PC-3 (cell line): Measurements from ENCODE around the gene GALNT2. TPM values are rescaled to one million over a fixed set of nuclear protein-coding genes. Genes with fewer than 3 reads are reported as not detected.

ENCODE experiments used
- ATAC-seq: fragments of 200-7000 bp; cut with Tn5 transposase; 2 replicates; pipeline ENCODE4 v1.9.1; 2020; ENCODE audit warnings: mild to moderate bottlenecking, moderate library complexity
- BruUV-seq: library from RNA; stranded (reverse); fragments of 400-500 nt; replicated peaks from 2 replicates; lab custom pipeline; 2021; lab: Mats Ljungman, UMichigan
- CTCF ChIA-PET: fragments of 300-600 bp; sonication (Branson Sonifier 250); formaldehyde crosslinking; loops from one replicate; lab custom pipeline; 2022; ENCODE audit warnings: antibody characterized with exemption; lab: Charles Lee
- POLR2A ChIA-PET: fragments of 300-600 bp; sonication (Branson Sonifier 250); formaldehyde crosslinking; loops from one replicate; lab custom pipeline; 2022; ENCODE audit warnings: antibody characterized with exemption; ENCODE audit not compliant: unreplicated experiment; lab: Charles Lee
- DNase-seq: peaks from one replicate; pipeline ENCODE4 v3.0.0-alpha.2; 2015
- H2AFZ ChIP-seq: fragments of 300-600 bp; sonication (generic); 2 replicates; pipeline ENCODE4 v1.6.0; 2016; ENCODE audit warnings: antibody characterized with exemption, low read length
- H3F3A ChIP-seq: fragments of 300-600 bp; sonication (generic); one replicate; pipeline ENCODE4 v1.6.0; 2017; ENCODE audit warnings: antibody characterized with exemption, low read length, control low read depth, mild to moderate bottlenecking; ENCODE audit not compliant: unreplicated experiment
- H3K27ac ChIP-seq: fragments of 300-600 bp; sonication (generic); 2 replicates; pipeline ENCODE4 v1.5.1; 2016; ENCODE audit warnings: mild to moderate bottlenecking, low read length
- H3K27me3 ChIP-seq: fragments of 300-600 bp; sonication (generic); 2 replicates; pipeline ENCODE4 v1.6.1; 2016; ENCODE audit warnings: low read length, mixed read lengths
- H3K36me3 ChIP-seq: fragments of 300-600 bp; sonication (generic); 2 replicates; pipeline ENCODE4 v1.6.1; 2016; ENCODE audit warnings: low read depth, mixed run types, low read length, mixed read lengths
- H3K4me1 ChIP-seq: fragments of 300-600 bp; sonication (generic); 2 replicates; pipeline ENCODE4 v1.5.1; 2016; ENCODE audit warnings: low read length; ENCODE audit not compliant: insufficient read depth
- H3K4me2 ChIP-seq: fragments of 300-600 bp; sonication (generic); 2 replicates; pipeline ENCODE4 v1.6.0; 2016; ENCODE audit warnings: low read length
- H3K4me3 ChIP-seq: fragments of 300-600 bp; sonication (generic); 2 replicates; pipeline ENCODE4 v1.5.1; 2016; ENCODE audit warnings: mild to moderate bottlenecking, low read length, mixed read lengths
- H3K79me2 ChIP-seq: fragments of 300-600 bp; sonication (generic); 2 replicates; pipeline ENCODE4 v1.6.1; 2017; ENCODE audit warnings: low read length, mixed read lengths
- H3K9ac ChIP-seq: fragments of 300-600 bp; sonication (generic); 2 replicates; pipeline ENCODE4 v1.6.0; 2016; ENCODE audit warnings: mild to moderate bottlenecking, low read length
- H3K9me2 ChIP-seq: fragments of 300-600 bp; sonication (generic); replicated peaks from 2 replicates; pipeline ENCODE4 v1.6.1; 2016; ENCODE audit warnings: mixed run types, low read length, mixed read lengths
- H3K9me3 ChIP-seq: fragments of 300-600 bp; sonication (generic); 2 replicates; pipeline ENCODE4 v1.6.1; 2016; ENCODE audit warnings: low read length, mixed read lengths
- H4K20me1 ChIP-seq: fragments of 300-600 bp; sonication (generic); 2 replicates; pipeline ENCODE4 v1.6.1; 2016; ENCODE audit warnings: low read length, mixed read lengths
- CTCF ChIP-seq: fragments of 300-600 bp; sonication (generic); conservative IDR thresholded peaks from 2 replicates; pipeline ENCODE4 v1.5.1; 2017; ENCODE audit warnings: antibody characterized with exemption, low read depth, mild to moderate bottlenecking, low read length
- EZH2 ChIP-seq: fragments of 300-600 bp; sonication (generic); IDR thresholded peaks from one replicate; pipeline ENCODE4 v1.6.1; 2017; ENCODE audit warnings: antibody characterized with exemption, mild to moderate bottlenecking, low read length; ENCODE audit not compliant: unreplicated experiment
- EZH2phosphoT487 ChIP-seq: fragments of 300-600 bp; sonication (generic); IDR thresholded peaks from 2 replicates; pipeline ENCODE4 v1.6.1; 2018; ENCODE audit warnings: mild to moderate bottlenecking, antibody characterized with exemption, low read length, borderline replicate concordance
- intact Hi-C: fragments of 100-400 bp; cut with micrococcal nuclease; formaldehyde crosslinking; loops from 2 replicates; pipeline ENCODE4 v1.9.0; 2023
- total RNA-seq: library from RNA; depleted of rRNA; stranded (reverse); fragments of >200 nt; gene quantifications from 2 replicates; pipeline ENCODE4 v1.2.3, GENCODE V29; 2014

The GALNT2 gene
- total RNA-seq, 1 experiment from 2014 or later: 182 TPM

GRCh38 chr1:230230948-230231773 lies 164.1 kb downstream of the GALNT2 start:
- Histone ChIP-seq H3K27me3 (no peaks in the 10 kb centered on the region), H2AFZ (no peak overlapping the region), H3K9ac (no peak overlapping the region), H3K27ac (no peak overlapping the region), H3K4me2 (no peak overlapping the region), H3K9me3 (no peaks in the 10 kb centered on the region), H4K20me1 (no peaks in the 10 kb centered on the region), H3K9me2 (no peaks in the 10 kb centered on the region), H3K4me3 (no peak overlapping the region), H3K36me3 (peaks cover 4% of the 10 kb centered on the region; the same call in 1 of the 2 replicates), H3K4me1 (no peaks in the 10 kb centered on the region), H3F3A (no peaks in the 10 kb centered on the region), H3K79me2 (no peaks in the 10 kb centered on the region)
- POLR2A ChIA-PET: no interaction called here
- BruUV-seq: no TSS peak
- ATAC-seq: no peak
- DNase-seq: no peak
- intact Hi-C loops: no loop called here
- CTCF ChIA-PET: no interaction called here
- TF ChIP-seq EZH2phosphoT487 (no peak), CTCF (no peak), EZH2 (no peak)

DNA sequence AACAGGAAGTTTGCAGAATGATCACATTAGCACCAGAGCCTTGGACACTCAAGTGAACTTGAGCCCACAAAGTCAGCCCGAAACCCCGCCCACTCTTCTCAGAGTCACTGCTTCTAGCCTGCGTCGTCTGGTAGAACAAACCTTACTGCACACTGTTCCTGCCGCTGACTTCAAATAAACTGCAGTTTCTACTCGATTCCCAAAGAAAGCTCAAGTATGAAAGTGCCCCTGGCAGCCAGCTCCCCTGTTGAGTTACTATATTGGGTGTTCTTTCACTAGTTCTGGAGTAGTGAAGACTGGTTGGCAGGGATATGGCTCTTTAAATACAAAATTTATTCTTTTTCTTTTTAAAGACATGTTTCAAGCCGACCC lies 164.7 kb downstream of the GALNT2 start:
- intact Hi-C loops: no loop called here
- no peak for DNase-seq
- no peaks in the 10 kb centered on the region for H3K4me1 ChIP-seq
- POLR2A ChIA-PET: no interaction called here
- no TSS peak for BruUV-seq
- ATAC-seq: peak; percentile 35; the same call in 1 of the 2 replicates
- TF ChIP-seq CTCF (no peak), EZH2phosphoT487 (no peak), EZH2 (no peak)
- H3K27ac ChIP-seq: no peak overlapping the region
- H3K4me3 ChIP-seq: no peak overlapping the region
- peaks cover 8% of the 10 kb centered on the region; the same call in 1 of the 2 replicates for H3K36me3 ChIP-seq
- no peak overlapping the region for H3K4me2 ChIP-seq
- no peaks in the 10 kb centered on the region for H4K20me1 ChIP-seq
- no peaks in the 10 kb centered on the region for H3K79me2 ChIP-seq
- H2AFZ ChIP-seq: no peak overlapping the region
- H3K9me2 ChIP-seq: no peaks in the 10 kb centered on the region
- H3K9me3 ChIP-seq: no peaks in the 10 kb centered on the region
- H3K9ac ChIP-seq: no peak overlapping the region
- H3K27me3 ChIP-seq: no peaks in the 10 kb centered on the region
- CTCF ChIA-PET: no interaction called here
- no peaks in the 10 kb centered on the region for H3F3A ChIP-seq

DNA sequence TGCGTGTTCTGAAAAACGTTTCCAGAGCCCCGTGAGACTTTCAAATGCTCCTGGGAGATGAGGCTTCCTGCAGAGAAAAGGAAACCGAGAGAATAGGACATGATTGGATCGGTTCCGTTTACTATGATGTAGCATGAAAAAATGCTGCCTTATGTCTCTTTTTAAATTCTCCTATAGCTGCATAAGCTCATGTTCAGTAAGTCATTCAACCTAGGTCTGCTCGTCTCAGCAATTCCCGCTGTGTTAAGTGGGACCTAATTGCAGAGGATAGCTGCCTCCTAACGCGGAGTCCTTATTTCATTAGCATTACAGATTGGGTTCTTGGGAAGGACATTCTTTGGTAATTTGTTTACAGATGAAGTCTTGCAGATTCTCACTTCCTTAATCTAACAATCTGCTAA lies 165.3 kb downstream of the GALNT2 start:
- no peaks in the 10 kb centered on the region for H3K9me3 ChIP-seq
- DNase-seq (no peak), ATAC-seq (no peak)
- BruUV-seq: no TSS peak
- H4K20me1 ChIP-seq: no peaks in the 10 kb centered on the region
- H3K9ac ChIP-seq: no peak overlapping the region
- H3K27me3 ChIP-seq: no peaks in the 10 kb centered on the region
- intact Hi-C loops: no loop called here
- no peaks in the 10 kb centered on the region for H3K9me2 ChIP-seq
- no peaks in the 10 kb centered on the region for H3F3A ChIP-seq
- CTCF ChIA-PET: no interaction called here
- no peak overlapping the region for H3K4me2 ChIP-seq
- H3K4me1 ChIP-seq: no peaks in the 10 kb centered on the region
- POLR2A ChIA-PET: no interaction called here
- peaks cover 13% of the 10 kb centered on the region; the same call in 1 of the 2 replicates for H3K36me3 ChIP-seq
- H3K79me2 ChIP-seq: no peaks in the 10 kb centered on the region
- TF ChIP-seq CTCF: no peak
- no peak for TF ChIP-seq EZH2
- no peak for TF ChIP-seq EZH2phosphoT487
- no peak overlapping the region for H2AFZ ChIP-seq
- H3K4me3 ChIP-seq: no peak overlapping the region
- H3K27ac ChIP-seq: no peak overlapping the region
